Measurements from ENCODE around the gene ZBTB3. TPM values are rescaled to one million over a fixed set of nuclear protein-coding genes. Genes with fewer than 3 reads are reported as not detected.
A peak's percentile ranks its signal among the peaks of the same experiment; 100 is the strongest.

The ZBTB3 gene
- total RNA-seq, 1 donor from 2014 or later, result 13.4 TPM

GRCh38 chr11:62792202-62792575 lies 38.2 kb upstream of the ZBTB3 start:
- Mint-ChIP-seq H3K27ac (peak overlapping the region; percentile 91), H3K4me3 (ENCODE audit: low read depth) (peak overlapping the region; percentile 86), H3K9me3 (ENCODE audit: low read depth) (no peaks in the 10 kb centered on the region), H3K27me3 (no peaks in the 10 kb centered on the region), H3K36me3 (ENCODE audit: insufficient read depth) (peaks cover 22% of the 10 kb centered on the region), H3K4me1 (ENCODE audit: low read depth) (peaks cover 22% of the 10 kb centered on the region)
- no peak for DNase-seq (ENCODE audit: low spot score, unreplicated experiment)
- no peak for TF ChIP-seq CTCF (IDR thresholded peaks at IDR 0.05; ENCODE audit: unreplicated experiment)

GRCh38 chr11:62791501-62792201 lies 37.7 kb upstream of the ZBTB3 start, which contains the start of gene TMEM223:
TMEM223 (minus strand) TSS chr11:62792006; CDS start chr11:62791994, 12 bp downstream.
- Mint-ChIP-seq H3K27me3 (no peaks in the 10 kb centered on the region), H3K36me3 (ENCODE audit: insufficient read depth) (peaks cover 22% of the 10 kb centered on the region), H3K4me3 (ENCODE audit: low read depth) (peak within 1 kb of the TSS; percentile 86), H3K27ac (peak within 1 kb of the TSS; percentile 91), H3K9me3 (ENCODE audit: low read depth) (no peaks in the 10 kb centered on the region), H3K4me1 (ENCODE audit: low read depth) (peaks cover 22% of the 10 kb centered on the region)
- TF ChIP-seq CTCF (IDR thresholded peaks at IDR 0.05; ENCODE audit: unreplicated experiment), result peak; percentile 26
- peak; percentile 72 for DNase-seq (ENCODE audit: low spot score, unreplicated experiment)

- Mint-ChIP-seq H3K27me3 (no peaks in the 10 kb centered on the region), H3K9me3 (ENCODE audit: low read depth) (no peaks in the 10 kb centered on the region), H3K27ac (peak overlapping the region; percentile 98), H3K4me1 (ENCODE audit: low read depth) (peaks cover 24% of the 10 kb centered on the region), H3K36me3 (ENCODE audit: insufficient read depth) (peaks cover 11% of the 10 kb centered on the region), H3K4me3 (ENCODE audit: low read depth) (peak overlapping the region; percentile 68)
- DNase-seq (ENCODE audit: low spot score, unreplicated experiment), result no peak
- no peak for TF ChIP-seq CTCF (IDR thresholded peaks at IDR 0.05; ENCODE audit: unreplicated experiment)
Observed at GRCh38 chr11:62789576-62789975, 35.6 kb upstream of the ZBTB3 start.

- Mint-ChIP-seq H3K4me1 (ENCODE audit: low read depth) (peaks cover 23% of the 10 kb centered on the region), H3K4me3 (ENCODE audit: low read depth) (peak overlapping the region; percentile 68), H3K36me3 (ENCODE audit: insufficient read depth) (peaks cover 6% of the 10 kb centered on the region), H3K27me3 (no peaks in the 10 kb centered on the region), H3K27ac (peak overlapping the region; percentile 98), H3K9me3 (ENCODE audit: low read depth) (no peaks in the 10 kb centered on the region)
- no peak for DNase-seq (ENCODE audit: low spot score, unreplicated experiment)
- TF ChIP-seq CTCF (IDR thresholded peaks at IDR 0.05; ENCODE audit: unreplicated experiment), result no peak
Observed at GRCh38 chr11:62788991-62789390, 35.0 kb upstream of the ZBTB3 start.

- TF ChIP-seq CTCF (IDR thresholded peaks at IDR 0.05; ENCODE audit: unreplicated experiment), result peak; percentile 28
- Mint-ChIP-seq H3K27me3 (no peaks in the 10 kb centered on the region), H3K27ac (peak within 1 kb of the TSS; percentile 98), H3K4me1 (ENCODE audit: low read depth) (peaks cover 20% of the 10 kb centered on the region), H3K4me3 (ENCODE audit: low read depth) (peak within 1 kb of the TSS; percentile 84), H3K9me3 (ENCODE audit: low read depth) (no peaks in the 10 kb centered on the region), H3K36me3 (ENCODE audit: insufficient read depth) (peaks cover 6% of the 10 kb centered on the region)
- DNase-seq (ENCODE audit: low spot score, unreplicated experiment), result peak; percentile 91
Observed at GRCh38 chr11:62787005-62787759, 33.2 kb upstream of the ZBTB3 start, which contains the start of gene TMEM179B. TMEM179B (plus strand) TSS chr11:62787402; CDS start chr11:62787432, 30 bp downstream.
